ENCODE data around the gene KRTAP25-1.

KRTAP25-1 gene, protein sequence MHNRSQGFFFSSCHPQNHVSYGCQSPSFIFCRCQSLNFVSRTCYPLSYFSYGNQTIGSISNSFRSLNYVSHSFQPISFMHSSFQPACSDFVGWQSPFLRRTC

DNA sequence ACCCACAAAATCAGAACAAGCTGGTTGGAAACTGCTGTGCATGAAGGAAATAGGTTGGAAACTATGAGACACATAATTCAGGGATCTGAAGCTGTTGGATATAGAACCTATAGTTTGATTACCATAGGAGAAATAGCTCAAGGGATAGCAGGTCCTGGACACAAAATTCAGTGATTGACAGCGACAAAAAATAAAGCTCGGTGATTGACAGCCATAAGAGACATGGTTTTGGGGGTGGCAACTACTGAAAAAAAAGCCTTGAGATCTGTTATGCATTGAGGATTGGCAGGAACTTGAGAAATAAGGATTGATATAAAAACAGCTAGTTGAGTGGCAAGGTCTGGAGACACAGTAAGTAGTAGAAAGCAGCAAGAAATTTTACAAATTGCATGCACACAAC is at the start of gene KRTAP25-1:
Gene KRTAP25-1, minus strand, starts transcription at position 300 of the 400 bp plus-strand sequence. Its CDS starts 24 bp downstream, at position 276.
- no peak for DNase-seq

DNA sequence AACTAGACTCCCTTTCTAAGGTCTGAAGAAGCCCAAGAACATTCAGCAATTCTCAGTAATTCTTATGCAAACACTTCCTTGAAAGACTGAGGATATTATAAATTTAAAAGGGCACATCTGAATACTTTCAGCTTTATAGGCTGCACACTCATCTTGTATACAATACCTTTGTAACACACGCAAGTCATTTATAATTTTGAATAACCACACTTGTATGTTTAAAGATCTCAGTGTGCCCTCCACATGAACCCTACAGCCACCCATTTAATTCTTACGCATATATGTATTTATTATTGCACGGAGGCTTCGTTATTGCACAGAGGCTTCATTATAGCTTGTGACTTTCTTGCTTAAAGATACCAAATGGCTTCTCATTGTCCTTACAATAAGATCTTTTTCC is 49.4 kb upstream of the KRTAP25-1 start:
- DNase-seq: no peak

DNA sequence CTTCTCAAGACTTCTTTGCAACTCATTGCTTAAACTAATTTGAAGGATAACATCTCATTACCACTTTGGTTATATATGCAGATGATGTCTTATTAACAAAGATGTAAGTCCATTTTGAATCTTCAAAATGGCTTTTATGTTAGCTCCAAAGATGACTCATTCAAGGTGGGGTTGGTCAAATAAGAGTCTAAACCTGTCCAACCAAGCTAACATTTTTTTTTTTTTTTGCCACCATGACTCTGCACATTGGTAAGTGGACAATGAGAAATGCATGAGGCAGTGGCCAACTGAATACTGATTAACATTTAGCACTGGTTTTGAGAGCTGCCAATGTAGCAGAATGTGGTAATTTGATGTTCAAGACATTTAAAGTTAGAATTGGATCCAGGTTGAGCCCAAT is 48.5 kb upstream of the KRTAP25-1 start:
- DNase-seq: no peak

DNA sequence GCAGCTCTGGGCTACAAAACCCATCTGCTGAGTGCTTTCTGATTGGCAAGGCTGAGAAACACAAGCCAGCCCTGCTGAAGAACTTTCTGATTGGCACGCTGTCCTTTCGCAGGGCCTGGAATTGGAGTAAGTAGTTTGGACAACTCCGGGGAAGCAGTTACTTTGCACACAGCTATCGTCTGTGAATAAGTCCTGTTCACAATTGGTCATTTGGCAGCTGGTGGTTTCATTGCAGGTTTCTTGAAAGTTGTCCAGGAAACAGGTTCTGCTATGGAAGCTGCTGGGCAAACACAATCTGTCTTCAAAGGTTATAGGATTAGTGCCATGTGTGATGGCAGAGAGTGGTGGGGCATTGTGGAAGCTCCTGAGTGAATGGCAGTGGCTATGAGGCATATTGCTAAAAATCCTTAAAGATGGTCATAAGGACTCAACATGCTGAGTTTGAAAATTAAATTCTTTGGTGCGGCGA is 48.0 kb upstream of the KRTAP25-1 start, which contains the start of gene KRTAP27-1:
Gene KRTAP27-1, minus strand, starts transcription at position 419 of the 469 bp plus-strand sequence. Its CDS starts 26 bp downstream, at position 393.
- no peak for DNase-seq

DNA sequence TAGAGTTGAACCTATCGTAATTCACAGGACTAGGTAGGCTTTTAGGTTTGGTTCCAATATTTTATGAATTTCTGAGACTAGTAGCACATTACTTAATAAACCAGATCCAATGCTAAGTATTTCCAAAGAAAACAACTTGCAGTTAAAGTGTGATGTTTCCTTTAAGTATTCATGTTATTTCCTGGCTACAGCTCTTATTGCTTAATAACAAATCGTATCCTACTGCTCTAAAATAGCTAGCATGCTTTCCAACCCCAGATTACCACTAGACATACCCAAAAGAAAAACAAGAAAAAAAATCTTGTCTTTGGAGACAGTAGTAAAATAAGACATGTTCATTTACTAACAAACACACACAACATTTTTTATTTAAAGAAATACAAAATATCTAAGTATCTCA is 47.3 kb upstream of the KRTAP25-1 start:
- DNase-seq: no peak

DNA sequence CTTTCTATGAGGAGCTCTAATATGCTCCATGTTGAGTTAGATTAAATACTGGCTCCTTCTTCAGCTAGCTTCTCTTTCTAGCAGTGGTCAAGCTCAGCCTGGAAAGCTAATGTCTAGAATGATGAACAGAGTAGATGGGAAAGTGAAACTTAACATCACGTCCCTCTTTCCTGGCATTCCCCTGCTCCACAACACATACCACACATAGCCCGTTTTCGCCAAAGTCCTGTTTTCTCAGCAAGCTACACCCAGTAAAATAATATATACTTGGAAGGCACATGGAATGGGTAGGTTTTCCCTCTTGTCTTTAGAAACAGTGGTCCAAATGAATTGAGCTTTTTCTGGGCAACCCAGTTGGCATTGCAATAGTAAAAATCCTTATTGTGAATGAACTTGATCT is 44.4 kb upstream of the KRTAP25-1 start:
- no peak for DNase-seq

DNA sequence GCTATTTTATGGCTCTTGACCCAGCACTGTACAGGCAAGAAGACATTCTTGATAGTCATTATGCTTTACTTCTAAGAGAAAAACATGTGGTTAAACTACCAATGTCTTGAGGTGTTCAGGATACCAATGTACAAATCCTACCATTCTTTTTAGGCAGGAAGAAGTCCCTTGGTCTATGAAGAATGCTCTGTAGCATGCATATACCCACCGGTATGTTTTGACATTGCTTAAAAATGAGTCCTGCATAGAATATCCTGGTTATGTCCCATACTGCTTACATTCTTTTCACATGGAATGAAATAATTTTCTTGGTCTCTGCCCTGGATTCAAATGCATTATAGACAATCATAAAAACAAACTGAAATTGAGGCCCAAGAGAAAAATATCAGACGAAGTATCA is 43.4 kb upstream of the KRTAP25-1 start:
- no peak for DNase-seq

DNA sequence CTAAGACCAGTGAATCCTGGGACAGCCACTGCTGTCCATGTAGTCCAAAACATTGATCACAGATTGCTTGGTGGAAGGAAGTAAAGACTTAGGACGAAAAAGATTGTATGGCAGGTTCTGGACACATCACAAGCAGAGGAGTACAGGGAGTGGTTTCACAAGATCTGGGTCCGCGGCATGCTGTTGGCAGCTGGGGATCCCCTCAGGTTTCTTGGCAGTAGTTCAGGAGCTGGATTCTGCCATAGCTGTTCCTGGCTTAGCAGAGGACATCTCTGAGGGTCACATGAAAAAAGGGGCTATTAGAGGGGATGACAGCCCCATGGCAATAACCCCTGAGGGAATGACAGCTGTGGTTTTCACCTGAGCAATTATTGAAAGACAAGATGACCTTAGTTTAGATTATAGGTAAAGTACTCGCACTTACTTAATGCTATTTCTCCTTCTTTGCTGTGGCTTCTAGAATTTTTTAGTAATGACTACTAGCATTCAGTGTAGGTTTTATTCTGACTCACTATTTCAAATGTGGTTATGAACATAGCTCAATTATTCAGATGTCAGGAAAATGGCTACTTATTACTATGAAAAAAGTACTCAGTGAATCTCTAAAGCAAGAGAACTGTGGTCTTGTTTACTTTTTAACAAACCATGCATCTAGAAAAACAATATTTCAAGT is 40.0 kb upstream of the KRTAP25-1 start:
- no peak for DNase-seq

DNA sequence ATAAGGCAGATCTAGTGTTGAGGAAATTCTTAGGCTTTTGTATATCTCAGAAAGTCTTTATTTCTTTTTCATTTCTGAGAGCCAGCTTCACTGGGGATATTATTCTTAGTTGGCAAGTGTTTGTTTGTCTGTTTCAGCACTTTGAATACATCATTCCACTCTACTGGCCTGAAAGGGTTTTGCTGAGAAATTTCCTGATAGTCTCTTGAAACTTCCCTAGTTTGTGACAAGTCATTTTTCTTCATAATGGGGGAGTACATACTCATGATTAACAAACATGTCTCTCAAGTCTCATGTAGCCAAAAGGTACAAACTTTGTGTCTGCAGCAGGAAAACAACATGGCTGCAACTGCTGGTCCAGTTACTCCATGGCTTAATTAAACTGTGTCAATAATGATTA is 37.1 kb upstream of the KRTAP25-1 start:
- DNase-seq: no peak

DNA sequence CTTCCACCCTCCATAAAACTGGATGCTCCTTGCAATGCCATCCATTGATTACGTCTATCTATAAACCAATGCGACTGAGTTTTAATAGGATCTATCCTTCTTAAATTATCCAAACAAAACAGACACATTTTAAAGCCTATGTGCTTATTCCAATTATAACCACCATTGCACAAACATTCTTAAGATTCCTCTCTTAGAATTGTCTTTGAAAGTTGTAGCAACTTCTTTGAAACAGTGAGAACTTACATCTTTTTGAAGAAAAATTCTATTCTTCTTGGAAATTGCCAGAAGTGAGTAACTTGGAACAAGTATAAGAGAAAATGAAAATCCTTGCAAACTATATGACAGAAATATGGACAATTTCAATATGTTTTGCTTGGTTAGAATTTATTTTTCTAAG is 30.9 kb upstream of the KRTAP25-1 start, which contains the start of gene KRTAP26-1:
Gene KRTAP26-1, minus strand, starts transcription at position 101 of the 400 bp plus-strand sequence. CDS start 280 bp downstream, outside the sequence.
- DNase-seq: no peak

DNA sequence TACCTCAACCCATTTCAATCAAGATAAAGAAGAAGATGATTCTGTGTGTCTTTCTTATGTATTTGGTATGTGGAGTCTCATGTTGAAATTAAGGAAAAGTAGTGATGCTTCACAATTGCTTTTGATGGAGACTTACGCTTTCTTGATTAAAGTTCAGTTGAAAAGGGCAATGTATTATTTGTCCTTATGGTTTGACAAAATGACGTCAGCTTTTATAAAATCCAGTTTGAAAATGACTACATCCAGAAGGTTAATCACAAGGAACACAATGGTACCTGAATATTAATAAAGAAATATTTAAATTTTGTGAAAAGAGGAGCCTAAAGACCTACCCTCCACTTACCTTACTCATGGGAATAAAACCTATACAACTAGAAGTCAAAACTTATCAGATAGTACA is 26.4 kb upstream of the KRTAP25-1 start:
- no peak for DNase-seq

DNA sequence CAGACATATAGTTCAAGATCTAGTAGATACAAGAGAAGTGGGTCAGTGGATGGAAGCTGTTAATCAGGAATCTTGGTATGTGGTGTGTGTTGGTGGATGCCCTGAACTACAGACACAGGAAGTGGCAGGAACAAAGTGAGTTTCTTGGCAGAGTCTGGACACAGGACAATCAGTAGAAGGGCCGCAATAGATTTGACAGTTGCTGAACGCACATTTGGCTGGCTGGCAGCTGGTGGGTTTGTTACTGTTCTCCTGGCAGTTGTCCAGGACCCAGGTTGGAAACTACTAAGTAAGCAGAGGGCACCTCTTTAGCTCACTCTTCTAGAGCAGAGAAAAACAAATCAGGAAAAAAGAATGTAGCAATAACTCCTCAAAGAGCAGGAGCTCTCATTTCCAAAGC is 17.6 kb upstream of the KRTAP25-1 start:
- DNase-seq: no peak

DNA sequence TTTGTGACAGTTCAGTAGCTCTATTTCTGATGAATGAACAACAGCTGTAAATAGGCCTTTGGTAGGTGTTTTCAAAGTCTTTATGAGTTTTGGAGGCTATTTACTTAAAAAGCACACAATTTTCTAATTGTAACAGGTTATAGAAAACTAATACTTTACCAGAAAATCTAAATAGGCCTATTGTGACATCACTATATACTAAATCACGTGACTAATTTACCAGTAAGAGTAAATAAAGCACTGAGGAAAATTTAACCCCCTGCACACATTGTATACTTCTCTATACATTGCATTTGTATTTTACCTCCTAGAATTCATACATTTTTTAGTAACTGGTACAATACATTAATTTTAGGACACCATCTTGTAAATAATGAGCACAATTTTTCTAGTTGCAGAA is 15.8 kb upstream of the KRTAP25-1 start:
- DNase-seq: no peak

DNA sequence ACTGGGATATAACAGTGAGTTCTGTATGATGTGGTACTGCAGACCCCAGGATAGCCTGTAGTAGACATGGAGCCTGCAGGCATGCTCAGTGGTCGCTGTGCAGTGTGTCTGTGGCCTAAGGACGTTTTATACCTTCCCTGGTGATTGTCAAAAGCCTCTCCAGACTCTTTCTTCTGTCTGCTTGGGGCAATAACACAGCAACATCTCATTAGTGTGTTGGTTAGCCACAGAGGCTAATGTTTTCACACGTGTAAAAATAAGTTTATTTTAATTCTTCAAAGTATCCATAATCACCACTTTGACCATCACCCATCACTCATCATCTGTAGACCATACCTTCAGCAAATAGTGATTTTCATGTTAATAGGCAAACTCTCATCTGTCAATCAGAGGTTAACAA is 6.5 kb downstream of the KRTAP25-1 start, which contains the start of gene KRTAP24-1:
Gene KRTAP24-1, minus strand, starts transcription at position 101 of the 400 bp plus-strand sequence. Its CDS starts 18 bp downstream, at position 83.
- DNase-seq: no peak

DNA sequence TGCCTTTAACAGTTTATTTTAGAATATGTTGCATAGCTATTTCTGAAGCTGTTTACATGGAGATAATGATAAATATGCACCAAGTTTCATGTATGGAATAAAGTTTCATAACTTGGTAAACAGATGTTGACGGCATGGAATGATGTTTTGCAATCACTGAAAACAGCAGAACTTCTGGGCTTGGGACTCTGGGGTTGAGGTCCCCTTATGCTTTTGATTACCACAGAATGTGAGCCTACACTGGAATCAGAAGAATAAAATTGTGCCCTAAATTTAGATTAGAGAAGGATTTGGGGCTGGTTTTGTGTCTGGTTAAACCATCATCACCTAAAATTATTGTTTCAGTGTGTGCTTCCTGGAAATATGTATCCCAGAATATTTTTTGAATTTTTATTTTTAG is 17.7 kb downstream of the KRTAP25-1 start:
- DNase-seq: no peak

DNA sequence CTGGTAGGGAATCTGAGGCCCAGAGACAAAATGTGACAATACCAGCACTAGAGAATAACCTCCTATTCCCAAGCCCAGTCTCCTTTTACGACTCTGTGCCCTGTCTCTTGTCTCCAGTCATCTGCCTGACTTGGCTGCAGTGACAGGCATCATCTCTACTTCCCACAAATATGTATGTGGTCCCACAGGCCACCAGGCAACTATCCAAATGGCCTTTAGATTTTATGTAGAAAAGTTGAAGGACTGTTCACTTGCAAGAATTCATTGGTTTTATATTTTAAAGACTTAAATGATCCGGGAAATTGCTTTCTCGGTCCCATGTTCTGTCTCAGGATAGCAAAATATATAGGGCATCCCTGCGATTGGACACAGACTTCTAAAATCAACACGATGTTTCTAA is 18.2 kb downstream of the KRTAP25-1 start:
- no peak for DNase-seq

DNA sequence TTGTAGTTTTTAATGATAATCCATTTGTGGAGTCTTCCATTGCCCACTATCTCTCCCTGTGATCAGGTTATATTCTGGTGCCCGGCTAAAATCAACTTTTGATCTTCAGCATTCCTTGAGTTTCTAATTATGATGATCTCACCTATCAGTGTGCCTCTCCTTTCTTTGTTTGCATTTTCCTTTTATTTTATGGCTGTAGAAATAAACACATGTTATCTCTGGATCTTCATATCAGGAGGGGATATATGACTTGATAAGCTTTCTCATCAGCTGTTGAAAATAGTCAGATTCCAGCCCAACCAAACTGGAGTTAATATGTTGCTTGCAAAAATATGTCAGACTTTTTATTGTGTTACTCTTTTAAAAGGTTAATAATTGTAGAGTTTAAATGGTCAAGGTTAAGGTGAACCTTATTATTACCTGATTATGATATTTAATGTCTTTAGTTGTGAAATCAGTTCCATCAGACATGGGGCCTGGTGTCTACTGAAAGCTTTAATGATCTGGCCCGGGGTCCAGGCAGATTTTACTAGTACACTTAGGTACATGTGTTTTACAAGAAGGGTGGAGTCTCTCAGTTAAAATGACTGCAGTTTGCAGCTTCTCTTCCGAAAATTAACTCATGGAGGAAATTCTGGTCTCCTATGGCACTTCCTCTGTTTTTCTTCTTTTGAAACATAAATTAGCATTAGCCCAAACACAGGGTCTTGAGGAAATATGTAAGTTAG is 19.3 kb downstream of the KRTAP25-1 start:
- no peak for DNase-seq

DNA sequence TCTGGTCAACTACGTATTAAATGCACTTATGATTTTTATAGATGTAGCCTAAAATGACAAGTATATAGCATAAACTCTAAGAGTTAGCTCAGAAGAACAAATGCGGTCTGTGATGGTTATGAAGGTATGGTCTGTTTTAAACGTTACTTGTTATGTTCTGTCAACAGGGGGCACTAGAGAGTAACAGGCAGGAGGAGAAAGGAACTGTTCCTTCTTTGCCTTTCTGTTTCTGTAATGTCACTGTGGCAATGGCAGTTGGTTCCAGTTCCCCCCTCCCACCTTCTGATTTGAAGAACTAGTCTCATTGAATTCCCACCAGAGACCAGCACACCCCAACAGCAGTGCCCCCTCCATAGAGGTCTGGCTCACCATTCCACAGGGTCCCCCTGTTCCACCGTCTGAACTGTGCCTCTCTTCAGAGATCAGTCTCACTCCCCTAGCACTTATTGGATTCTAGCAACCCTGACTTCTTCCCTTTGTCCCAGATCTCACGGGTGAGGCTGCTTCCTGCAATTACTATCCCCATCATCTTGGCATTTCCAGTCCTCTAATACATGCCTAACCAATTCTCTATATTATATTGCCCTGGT is 20.6 kb downstream of the KRTAP25-1 start:
- DNase-seq: no peak

DNA sequence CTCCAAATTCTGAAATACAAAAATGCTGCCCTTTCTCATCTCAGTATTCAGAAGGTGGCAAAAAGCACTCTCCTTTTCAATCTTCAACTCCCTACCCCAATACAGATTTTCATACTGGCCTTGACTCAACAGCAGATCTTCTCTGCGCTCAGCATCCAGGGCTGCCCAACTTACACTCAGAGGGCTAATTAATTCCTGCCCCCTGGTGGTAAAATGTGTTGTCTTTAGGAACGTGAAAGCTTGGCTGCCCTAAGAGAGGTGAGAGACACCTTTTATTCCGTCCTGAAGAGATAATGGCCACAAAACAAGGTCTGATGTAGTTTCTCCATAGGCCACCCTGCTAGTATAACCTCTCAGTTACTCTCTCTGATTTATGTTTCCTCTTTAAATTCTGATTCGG is 31.5 kb downstream of the KRTAP25-1 start:
- no peak for DNase-seq

DNA sequence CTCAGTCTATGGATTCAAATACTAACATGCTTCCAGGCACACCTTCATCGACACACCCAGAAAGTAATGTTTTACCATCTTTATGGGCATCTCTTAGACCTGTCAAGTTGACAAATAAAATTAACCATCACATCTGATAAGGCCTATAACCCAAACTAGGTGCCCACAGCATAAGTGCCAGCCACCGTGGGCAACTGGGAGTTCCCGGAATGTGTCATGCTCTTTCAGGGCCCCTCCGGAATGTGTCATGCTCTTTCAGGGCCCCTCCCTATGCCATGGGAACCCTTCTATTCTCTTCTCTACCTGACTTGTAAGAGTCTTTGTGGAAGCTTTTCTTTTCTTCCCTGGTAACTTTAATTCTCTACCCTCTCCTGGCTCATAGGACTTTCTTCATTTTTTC is 33.2 kb downstream of the KRTAP25-1 start:
- no peak for DNase-seq

DNA sequence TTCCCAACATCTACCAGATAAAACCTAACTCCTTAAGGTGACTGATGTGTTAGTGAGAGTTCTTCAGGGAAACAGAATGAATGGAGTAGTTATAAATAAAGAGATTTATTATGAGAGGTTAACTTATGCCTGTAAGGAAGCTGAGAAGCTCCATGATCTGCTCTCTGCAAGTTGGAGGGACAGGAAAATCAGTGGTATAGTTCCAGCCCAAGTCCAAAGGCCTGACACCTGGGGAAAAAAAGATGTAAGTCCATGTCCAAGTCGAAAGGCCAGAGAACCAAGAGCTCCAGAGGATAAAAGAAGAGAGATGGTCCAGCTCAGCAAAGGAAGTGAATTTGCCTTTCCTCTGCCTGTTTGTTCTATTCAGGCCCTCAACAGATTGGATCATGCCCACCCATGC is 33.6 kb downstream of the KRTAP25-1 start:
- no peak for DNase-seq

DNA sequence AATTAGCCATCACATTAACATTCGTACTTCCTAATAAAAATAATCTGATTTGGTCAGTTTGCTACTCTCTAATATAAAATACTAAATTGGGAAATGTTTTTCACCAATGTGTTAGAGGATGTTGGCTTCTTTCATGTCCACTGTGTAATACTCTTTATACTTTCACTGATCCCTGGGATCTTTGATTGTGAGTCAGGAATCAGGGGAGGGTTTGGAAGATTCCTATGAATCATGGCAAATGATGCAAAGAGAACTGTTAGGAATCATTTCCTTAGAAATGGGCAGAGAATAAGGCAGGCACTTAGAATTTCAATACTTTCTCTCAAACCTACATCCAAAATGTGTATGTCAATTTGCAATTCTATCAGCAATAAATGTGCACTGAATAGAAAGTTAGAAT is 37.5 kb downstream of the KRTAP25-1 start:
- no peak for DNase-seq

DNA sequence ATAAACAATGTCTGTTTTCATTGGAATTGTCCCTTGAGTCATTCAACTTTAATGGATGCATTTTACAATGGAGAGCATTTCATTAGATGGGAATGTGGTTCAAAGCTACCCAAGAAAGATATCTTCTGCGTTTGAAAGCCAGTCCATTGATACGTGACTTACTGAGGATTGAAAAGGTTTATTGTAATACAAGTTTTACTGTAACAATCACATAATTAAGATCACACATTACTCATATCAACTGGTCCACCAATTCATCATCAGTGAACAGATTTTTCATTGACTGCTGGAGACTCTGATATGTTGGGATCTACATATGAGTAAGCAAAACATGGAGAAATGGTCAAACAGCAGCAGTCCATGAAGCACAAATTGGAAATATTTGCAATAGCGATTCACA is 39.4 kb downstream of the KRTAP25-1 start:
- DNase-seq: no peak

DNA sequence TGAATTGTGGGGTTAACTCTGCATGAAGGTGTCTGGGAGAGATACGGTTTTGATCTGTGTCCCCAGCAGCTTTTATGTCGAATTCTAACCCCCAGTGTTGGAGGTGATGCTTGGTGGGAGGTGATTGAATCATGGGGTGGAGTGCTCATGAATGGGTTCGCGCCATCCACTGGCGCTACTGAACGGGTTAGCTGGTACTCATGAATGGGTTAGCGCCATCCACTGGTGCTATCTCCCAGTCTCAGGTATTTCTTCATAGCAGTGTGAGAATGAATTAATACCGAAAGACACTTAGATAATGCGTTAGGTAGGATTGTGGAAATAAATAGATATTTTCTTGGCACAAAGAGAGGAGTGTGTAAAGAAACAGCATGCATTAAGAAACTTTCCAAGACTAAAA is 40.5 kb downstream of the KRTAP25-1 start:
- DNase-seq: no peak

All from NCI-H2227 treated with DMSO at 0.1 percent for 48 hours (cell line).